ENCODE results near the gene SBF2.

DNA sequence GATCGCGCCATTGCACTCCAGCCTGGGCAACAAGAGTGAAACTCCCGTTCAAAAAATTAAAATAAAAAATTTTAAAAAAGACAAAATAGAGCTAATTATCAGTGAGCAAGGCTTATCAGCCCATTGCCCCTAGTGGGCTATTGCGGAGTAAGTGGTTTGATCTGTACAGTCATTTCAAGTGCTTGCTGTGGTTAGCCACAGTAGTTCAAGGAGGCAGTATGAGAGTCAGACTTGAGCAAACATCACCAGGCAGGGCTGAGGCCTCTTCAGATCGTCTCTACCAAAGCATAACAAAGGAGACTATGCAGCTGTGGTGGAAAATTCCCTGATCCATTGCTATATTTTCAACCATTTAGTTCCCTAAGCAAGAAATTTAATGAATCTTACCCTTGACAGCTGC lies 4.3 kb upstream of the SBF2 start:
- TF ChIP-seq, protein P1, sequence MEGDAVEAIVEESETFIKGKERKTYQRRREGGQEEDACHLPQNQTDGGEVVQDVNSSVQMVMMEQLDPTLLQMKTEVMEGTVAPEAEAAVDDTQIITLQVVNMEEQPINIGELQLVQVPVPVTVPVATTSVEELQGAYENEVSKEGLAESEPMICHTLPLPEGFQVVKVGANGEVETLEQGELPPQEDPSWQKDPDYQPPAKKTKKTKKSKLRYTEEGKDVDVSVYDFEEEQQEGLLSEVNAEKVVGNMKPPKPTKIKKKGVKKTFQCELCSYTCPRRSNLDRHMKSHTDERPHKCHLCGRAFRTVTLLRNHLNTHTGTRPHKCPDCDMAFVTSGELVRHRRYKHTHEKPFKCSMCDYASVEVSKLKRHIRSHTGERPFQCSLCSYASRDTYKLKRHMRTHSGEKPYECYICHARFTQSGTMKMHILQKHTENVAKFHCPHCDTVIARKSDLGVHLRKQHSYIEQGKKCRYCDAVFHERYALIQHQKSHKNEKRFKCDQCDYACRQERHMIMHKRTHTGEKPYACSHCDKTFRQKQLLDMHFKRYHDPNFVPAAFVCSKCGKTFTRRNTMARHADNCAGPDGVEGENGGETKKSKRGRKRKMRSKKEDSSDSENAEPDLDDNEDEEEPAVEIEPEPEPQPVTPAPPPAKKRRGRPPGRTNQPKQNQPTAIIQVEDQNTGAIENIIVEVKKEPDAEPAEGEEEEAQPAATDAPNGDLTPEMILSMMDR (IDR thresholded peaks at IDR 0.05 in 4 of 5, conservative IDR thresholded peaks at IDR 0.05 in 1 of 5): no peak
- no peak for TF ChIP-seq POLR2A (IDR thresholded peaks at IDR 0.05)

All from gastrocnemius medialis (tissue), 4 donors.